K562 (cell line): ENCODE measurements around the gene ERCC1. TPM values are rescaled to one million over a fixed set of nuclear protein-coding genes. Genes with fewer than 3 reads are reported as not detected.

Experiments used
- CREB3 ChIP-seq: fragments of 450-650 bp; conservative IDR thresholded peaks from 2 replicates; pipeline ENCODE4 v1.6.1; 2016; ENCODE audit warnings: missing genetic modification characterization, low read depth, mild to moderate bottlenecking, missing compliant biosample characterization, moderate library complexity
- PTTG1 ChIP-seq: fragments of 450-650 bp; IDR thresholded peaks from 2 replicates; pipeline ENCODE4 v1.6.1; 2016; ENCODE audit warnings: low read depth, mild to moderate bottlenecking, missing genetic modification characterization, missing compliant biosample characterization
- RFX1 ChIP-seq: fragments of 450-650 bp; IDR thresholded peaks from 2 replicates; pipeline ENCODE4 v1.6.1; 2016; ENCODE audit warnings: mild to moderate bottlenecking, moderate library complexity
- SMAD4 ChIP-seq: fragments of 250-450 bp; sonication (Bioruptor Pico); conservative IDR thresholded peaks from 2 replicates; pipeline ENCODE4 v1.8.0; 2021; ENCODE audit warnings: inconsistent platforms, mild to moderate bottlenecking, moderate library complexity
- THRA ChIP-seq: fragments of 450-650 bp; IDR thresholded peaks from 2 replicates; pipeline ENCODE4 v1.6.1; 2017; ENCODE audit warnings: mild to moderate bottlenecking, moderate library complexity
- ZNF175 ChIP-seq: fragments of 200-800 bp; sonication (Bioruptor generic); IDR thresholded peaks from 2 replicates; pipeline ENCODE4 v1.6.1; 2016; ENCODE audit warnings: low read depth, mild to moderate bottlenecking, missing genetic modification characterization, missing compliant biosample characterization
- ZNF318 ChIP-seq, 2 experiments: fragments of 450-650 bp; IDR thresholded peaks; 2 replicates each; pipeline ENCODE4 v1.6.1; 2016; ENCODE audit warnings: mild to moderate bottlenecking in 2 of 2, borderline replicate concordance in 1 of 2, low read depth in 1 of 2, moderate library complexity in 1 of 2
- ZNF586 ChIP-seq: fragments of 450-650 bp; formaldehyde crosslinking; conservative IDR thresholded peaks from 2 replicates; pipeline ENCODE4 v1.4.0; 2020; ENCODE audit warnings: mild to moderate bottlenecking, moderate library complexity
- polyA plus RNA-seq, 8 experiments: library from polyadenylated mRNA; depleted of rRNA in 4 of 8; stranded (reverse) in 5 of 8; unstranded in 3 of 8; fragments of >200 nt; fragmentation: Nextera tagmentation in 2 of 8; fragmentation: Illumina TruSeq in 1 of 8; extraction: Ambion mirVana in 2 of 8; extraction: Trizol in 1 of 8; gene quantifications; 2 replicates each; pipeline versions ENCODE4 v1.2.1 to v1.2.3, GENCODE V29; 2011 to 2014; ENCODE audit warnings: inconsistent platforms in 1 of 8, missing spikeins in 1 of 8
- total RNA-seq, 7 experiments: library from RNA; depleted of rRNA in 6 of 7; stranded (reverse); fragments of >200 nt in 6 of 7; fragmentation: Illumina TruSeq in 2 of 7; extraction: Trizol in 2 of 7; gene quantifications; 2 replicates each; pipeline versions ENCODE4 v1.2.1 to v1.2.3, GENCODE V29; 2011 to 2021; ENCODE audit warnings: low replicate concordance in 1 of 7
- TF ChIP-seq, protein P1 (sequence below): sonication (generic); formaldehyde crosslinking; IDR thresholded peaks from 2 replicates; pipeline ENCODE4 v1.8.1; 2023; ENCODE audit warnings: mild to moderate bottlenecking, missing genetic modification reagents
- TF ChIP-seq, protein P2 (sequence below): sonication (generic); formaldehyde crosslinking; IDR thresholded peaks from 2 replicates; pipeline ENCODE4 v1.8.1; 2022; ENCODE audit warnings: missing genetic modification reagents

Gene ERCC1
- total and polyA plus RNA-seq, 9 of the 15 experiments (the other 6 are each of a cell fraction or from before 2014, with no cell fraction given), result 9.3 to 92.6 (median 60.0) TPM

DNA sequence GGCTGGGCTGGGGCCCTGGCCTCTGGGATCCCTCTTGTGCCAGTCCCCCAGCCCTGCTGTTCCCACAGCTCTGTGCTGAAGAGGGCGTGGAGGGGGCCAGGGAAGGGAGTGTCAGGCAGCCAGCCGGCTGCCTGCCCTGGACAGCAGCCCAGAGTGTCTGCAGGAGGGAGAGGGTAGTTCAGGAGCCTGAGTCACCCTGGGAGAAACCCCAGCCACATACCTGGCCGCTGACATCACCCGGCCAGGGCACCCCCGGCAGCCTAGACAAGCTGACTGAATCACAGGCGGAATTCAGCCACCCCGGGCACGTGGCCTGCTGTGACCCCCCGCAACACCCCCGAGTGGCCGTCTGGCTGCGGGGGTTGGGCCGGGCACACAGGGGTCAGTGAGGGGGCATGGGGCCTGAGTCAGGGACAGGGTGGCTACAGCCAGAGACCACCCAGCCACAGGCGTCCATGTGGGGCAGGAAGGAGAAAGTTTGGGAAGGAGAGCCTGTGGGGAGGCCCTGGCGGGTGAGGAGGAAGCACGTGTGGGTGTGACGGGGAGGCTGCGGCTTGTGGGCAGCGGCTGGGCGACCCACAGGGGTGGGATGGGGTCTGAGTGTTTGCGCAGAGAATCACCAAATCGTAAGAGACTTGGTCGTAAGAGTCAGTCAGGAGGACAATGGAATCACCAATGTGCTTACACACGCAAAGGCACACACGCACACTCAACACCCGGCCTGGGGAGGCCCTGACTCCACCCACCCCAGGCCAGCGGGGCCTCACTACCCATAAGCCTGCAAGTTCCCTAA lies 32.2 kb upstream of the ERCC1 start (continued):
- TF ChIP-seq ZNF175, result no peak
- 0 out of 2 replicates have a peak, but pooled peaks have one; percentile 55 for TF ChIP-seq CREB3 (tag)
- TF ChIP-seq RFX1, result no peak; the same call in 1 of the 2 replicates
- no peak for TF ChIP-seq THRA
- no peak for TF ChIP-seq PTTG1
- peak in 1 of 2 experiments; percentile 81; a peak in 2 of 4 replicates for TF ChIP-seq ZNF318 (IDR thresholded peaks at IDR 0.05; ENCODE audit: borderline replicate concordance in 1 of 2, low read depth in 1 of 2)
- TF ChIP-seq, protein P1, sequence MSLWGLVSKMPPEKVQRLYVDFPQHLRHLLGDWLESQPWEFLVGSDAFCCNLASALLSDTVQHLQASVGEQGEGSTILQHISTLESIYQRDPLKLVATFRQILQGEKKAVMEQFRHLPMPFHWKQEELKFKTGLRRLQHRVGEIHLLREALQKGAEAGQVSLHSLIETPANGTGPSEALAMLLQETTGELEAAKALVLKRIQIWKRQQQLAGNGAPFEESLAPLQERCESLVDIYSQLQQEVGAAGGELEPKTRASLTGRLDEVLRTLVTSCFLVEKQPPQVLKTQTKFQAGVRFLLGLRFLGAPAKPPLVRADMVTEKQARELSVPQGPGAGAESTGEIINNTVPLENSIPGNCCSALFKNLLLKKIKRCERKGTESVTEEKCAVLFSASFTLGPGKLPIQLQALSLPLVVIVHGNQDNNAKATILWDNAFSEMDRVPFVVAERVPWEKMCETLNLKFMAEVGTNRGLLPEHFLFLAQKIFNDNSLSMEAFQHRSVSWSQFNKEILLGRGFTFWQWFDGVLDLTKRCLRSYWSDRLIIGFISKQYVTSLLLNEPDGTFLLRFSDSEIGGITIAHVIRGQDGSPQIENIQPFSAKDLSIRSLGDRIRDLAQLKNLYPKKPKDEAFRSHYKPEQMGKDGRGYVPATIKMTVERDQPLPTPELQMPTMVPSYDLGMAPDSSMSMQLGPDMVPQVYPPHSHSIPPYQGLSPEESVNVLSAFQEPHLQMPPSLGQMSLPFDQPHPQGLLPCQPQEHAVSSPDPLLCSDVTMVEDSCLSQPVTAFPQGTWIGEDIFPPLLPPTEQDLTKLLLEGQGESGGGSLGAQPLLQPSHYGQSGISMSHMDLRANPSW (CRISPR knock-in tag), result no peak
- TF ChIP-seq, protein P2, sequence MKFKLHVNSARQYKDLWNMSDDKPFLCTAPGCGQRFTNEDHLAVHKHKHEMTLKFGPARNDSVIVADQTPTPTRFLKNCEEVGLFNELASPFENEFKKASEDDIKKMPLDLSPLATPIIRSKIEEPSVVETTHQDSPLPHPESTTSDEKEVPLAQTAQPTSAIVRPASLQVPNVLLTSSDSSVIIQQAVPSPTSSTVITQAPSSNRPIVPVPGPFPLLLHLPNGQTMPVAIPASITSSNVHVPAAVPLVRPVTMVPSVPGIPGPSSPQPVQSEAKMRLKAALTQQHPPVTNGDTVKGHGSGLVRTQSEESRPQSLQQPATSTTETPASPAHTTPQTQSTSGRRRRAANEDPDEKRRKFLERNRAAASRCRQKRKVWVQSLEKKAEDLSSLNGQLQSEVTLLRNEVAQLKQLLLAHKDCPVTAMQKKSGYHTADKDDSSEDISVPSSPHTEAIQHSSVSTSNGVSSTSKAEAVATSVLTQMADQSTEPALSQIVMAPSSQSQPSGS (CRISPR knock-in tag), result peak; percentile 78
- TF ChIP-seq SMAD4 (CRISPR knock-in tag), result peak; percentile 94
- TF ChIP-seq ZNF586 (CRISPR knock-in tag), result 0 out of 2 replicates have a peak, but pooled peaks have one; percentile 24
